ENCODE data around the gene RTN3.

RTN3 gene

GRCh38 chr11:63738720-63739360 is 57.5 kb downstream of the RTN3 start:
- peak; percentile 76 to 81 for DNase-seq

- no peak for DNase-seq
Observed at GRCh38 chr11:63745304-63746170, 64.2 kb downstream of the RTN3 start.

- DNase-seq: no peak
Observed at GRCh38 chr11:63747011-63747410, 65.7 kb downstream of the RTN3 start.

- no peak for DNase-seq
Observed at GRCh38 chr11:63749624-63750023, 68.3 kb downstream of the RTN3 start.

GRCh38 chr11:63756919-63757761 is 75.8 kb downstream of the RTN3 start:
- DNase-seq: no peak

GRCh38 chr11:63760487-63761079 is 79.3 kb downstream of the RTN3 start:
- DNase-seq: no peak

GRCh38 chr11:63761188-63761587 is 79.9 kb downstream of the RTN3 start:
- DNase-seq: no peak

- no peak for DNase-seq
Observed at GRCh38 chr11:63761931-63762653, 80.8 kb downstream of the RTN3 start.

- DNase-seq: no peak
Observed at GRCh38 chr11:63762654-63763495, 81.6 kb downstream of the RTN3 start.

GRCh38 chr11:63763496-63764339 is 82.4 kb downstream of the RTN3 start:
- no peak for DNase-seq

- DNase-seq: no peak
Observed at GRCh38 chr11:63764340-63764678, 83.0 kb downstream of the RTN3 start.

- no peak for DNase-seq
Observed at GRCh38 chr11:63764679-63765647, 83.7 kb downstream of the RTN3 start.

- no peak for DNase-seq
Observed at GRCh38 chr11:63765688-63766241, 84.5 kb downstream of the RTN3 start.

GRCh38 chr11:63766531-63767235 is 85.4 kb downstream of the RTN3 start:
- no peak for DNase-seq

- DNase-seq: no peak
Observed at GRCh38 chr11:63767267-63767564, 85.9 kb downstream of the RTN3 start.

- DNase-seq: peak; percentile 59 to 62
Observed at GRCh38 chr11:63767565-63768236, 86.4 kb downstream of the RTN3 start.

GRCh38 chr11:63768237-63769041 is 87.1 kb downstream of the RTN3 start, which contains the start of gene ZFTA:
ZFTA (minus strand) TSS chr11:63768775; CDS start chr11:63768622, 153 bp downstream.
- DNase-seq: peak; percentile 69 to 78

Measured in activated T-cell treated with anti-CD3 and anti-CD28 coated beads, Interleukin-2, amount 50 U/mL, for 48 hours (primary cell).